Activated T-helper 17 cell treated with anti-CD3 and anti-CD28 coated beads, Interleukin-2, amount 50 U/mL, for 72 hours (primary cell): Measurements from ENCODE around the gene SNX10. TPM values are rescaled to one million over a fixed set of nuclear protein-coding genes. Genes with fewer than 3 reads are reported as not detected.

Experiments used
- ATAC-seq: fragments of 150-1000 bp; cut with Tn5 transposase; replicated peaks from 2 replicates; pipeline ENCODE4 v1.10.0; 2021; ENCODE audit warnings: mild to moderate bottlenecking, moderate library complexity
- H3K27ac Mint-ChIP-seq: one replicate; pipeline ENCODE4 v1.8.0; 2022; ENCODE audit warnings: mixed read lengths
- H3K27me3 Mint-ChIP-seq: one replicate; pipeline ENCODE4 v1.8.0; 2022; ENCODE audit warnings: mixed read lengths
- H3K36me3 Mint-ChIP-seq: one replicate; pipeline ENCODE4 v1.8.0; 2022; ENCODE audit warnings: low read depth, mild to moderate bottlenecking, mixed read lengths
- H3K4me1 Mint-ChIP-seq: one replicate; pipeline ENCODE4 v1.8.0; 2022; ENCODE audit warnings: mixed read lengths
- H3K4me3 Mint-ChIP-seq: one replicate; pipeline ENCODE4 v1.8.0; 2022; ENCODE audit warnings: mild to moderate bottlenecking, mixed read lengths
- H3K9me3 Mint-ChIP-seq: one replicate; pipeline ENCODE4 v1.8.0; 2022; ENCODE audit warnings: mixed read lengths
- total RNA-seq, 2 donors: library from RNA; stranded (reverse); gene quantifications; one replicate each; pipeline ENCODE4 v1.2.3, GENCODE V29; 2022

The SNX10 gene
- total RNA-seq, 2 donors from 2014 or later: 23.5 to 30.8 TPM

GRCh38 chr7:26403640-26404039 lies 112.0 kb downstream of the SNX10 start:
- no peak for ATAC-seq
- peaks cover 33% of the 10 kb centered on the region for H3K27me3 Mint-ChIP-seq
- no peaks in the 10 kb centered on the region for H3K36me3 Mint-ChIP-seq
- H3K4me3 Mint-ChIP-seq: no peak overlapping the region
- H3K27ac Mint-ChIP-seq: no peak overlapping the region
- peaks cover 8% of the 10 kb centered on the region for H3K9me3 Mint-ChIP-seq
- H3K4me1 Mint-ChIP-seq: peaks cover 6% of the 10 kb centered on the region

- ATAC-seq: no peak
- peaks cover 8% of the 10 kb centered on the region for H3K9me3 Mint-ChIP-seq
- H3K27ac Mint-ChIP-seq: no peak overlapping the region
- no peaks in the 10 kb centered on the region for H3K36me3 Mint-ChIP-seq
- H3K4me3 Mint-ChIP-seq: no peak overlapping the region
- H3K27me3 Mint-ChIP-seq: peaks cover 30% of the 10 kb centered on the region
- H3K4me1 Mint-ChIP-seq: no peaks in the 10 kb centered on the region
These were observed 112.7 kb downstream of the SNX10 start for GRCh38 chr7:26404189-26404996.

- H3K27ac Mint-ChIP-seq: no peak overlapping the region
- ATAC-seq: no peak
- H3K4me1 Mint-ChIP-seq: no peaks in the 10 kb centered on the region
- H3K4me3 Mint-ChIP-seq: no peak overlapping the region
- no peaks in the 10 kb centered on the region for H3K36me3 Mint-ChIP-seq
- H3K9me3 Mint-ChIP-seq: peaks cover 8% of the 10 kb centered on the region
- peaks cover 30% of the 10 kb centered on the region for H3K27me3 Mint-ChIP-seq
These were observed 114.8 kb downstream of the SNX10 start for GRCh38 chr7:26406433-26406832.

- H3K36me3 Mint-ChIP-seq: no peaks in the 10 kb centered on the region
- ATAC-seq: no peak
- H3K27ac Mint-ChIP-seq: no peak overlapping the region
- H3K27me3 Mint-ChIP-seq: peaks cover 42% of the 10 kb centered on the region
- no peaks in the 10 kb centered on the region for H3K4me1 Mint-ChIP-seq
- no peak overlapping the region for H3K4me3 Mint-ChIP-seq
- peaks cover 8% of the 10 kb centered on the region for H3K9me3 Mint-ChIP-seq
These were observed 118.2 kb downstream of the SNX10 start for GRCh38 chr7:26409661-26410547.

GRCh38 chr7:26413007-26413691 lies 121.5 kb downstream of the SNX10 start:
- Mint-ChIP-seq H3K9me3 (no peaks in the 10 kb centered on the region), H3K27ac (no peak overlapping the region), H3K36me3 (no peaks in the 10 kb centered on the region), H3K4me1 (no peaks in the 10 kb centered on the region), H3K4me3 (no peak overlapping the region), H3K27me3 (peaks cover 31% of the 10 kb centered on the region)
- no peak for ATAC-seq

- H3K9me3 Mint-ChIP-seq: no peaks in the 10 kb centered on the region
- H3K27me3 Mint-ChIP-seq: peaks cover 32% of the 10 kb centered on the region
- no peaks in the 10 kb centered on the region for H3K4me1 Mint-ChIP-seq
- no peaks in the 10 kb centered on the region for H3K36me3 Mint-ChIP-seq
- no peak for ATAC-seq
- no peak overlapping the region for H3K4me3 Mint-ChIP-seq
- H3K27ac Mint-ChIP-seq: no peak overlapping the region
These were observed 124.3 kb downstream of the SNX10 start for GRCh38 chr7:26416004-26416403.

- H3K27me3 Mint-ChIP-seq: peaks cover 29% of the 10 kb centered on the region
- ATAC-seq: no peak
- no peaks in the 10 kb centered on the region for H3K9me3 Mint-ChIP-seq
- H3K4me3 Mint-ChIP-seq: no peak overlapping the region
- no peaks in the 10 kb centered on the region for H3K36me3 Mint-ChIP-seq
- no peak overlapping the region for H3K27ac Mint-ChIP-seq
- no peaks in the 10 kb centered on the region for H3K4me1 Mint-ChIP-seq
These were observed 126.3 kb downstream of the SNX10 start for GRCh38 chr7:26417911-26418413.

GRCh38 chr7:26419198-26419597 lies 127.5 kb downstream of the SNX10 start:
- Mint-ChIP-seq H3K4me3 (no peak overlapping the region), H3K27me3 (peaks cover 24% of the 10 kb centered on the region), H3K36me3 (no peaks in the 10 kb centered on the region), H3K4me1 (no peaks in the 10 kb centered on the region), H3K9me3 (no peaks in the 10 kb centered on the region), H3K27ac (no peak overlapping the region)
- no peak for ATAC-seq

GRCh38 chr7:26420422-26421019 lies 128.9 kb downstream of the SNX10 start:
- Mint-ChIP-seq H3K4me1 (no peaks in the 10 kb centered on the region), H3K27ac (no peak overlapping the region), H3K36me3 (no peaks in the 10 kb centered on the region), H3K9me3 (no peaks in the 10 kb centered on the region), H3K4me3 (no peak overlapping the region), H3K27me3 (peaks cover 21% of the 10 kb centered on the region)
- no peak for ATAC-seq

GRCh38 chr7:26422761-26423160 lies 131.1 kb downstream of the SNX10 start:
- H3K4me1 Mint-ChIP-seq: no peaks in the 10 kb centered on the region
- no peak overlapping the region for H3K27ac Mint-ChIP-seq
- no peaks in the 10 kb centered on the region for H3K36me3 Mint-ChIP-seq
- ATAC-seq: no peak
- H3K9me3 Mint-ChIP-seq: no peaks in the 10 kb centered on the region
- H3K4me3 Mint-ChIP-seq: no peak overlapping the region
- peaks cover 19% of the 10 kb centered on the region for H3K27me3 Mint-ChIP-seq

- Mint-ChIP-seq H3K36me3 (no peaks in the 10 kb centered on the region), H3K27ac (no peak overlapping the region), H3K27me3 (peaks cover 14% of the 10 kb centered on the region), H3K4me1 (no peaks in the 10 kb centered on the region), H3K9me3 (no peaks in the 10 kb centered on the region), H3K4me3 (no peak overlapping the region)
- ATAC-seq: no peak
These were observed 131.8 kb downstream of the SNX10 start for GRCh38 chr7:26423436-26423835.
